ENCODE measurements around the gene SERPINB1. TPM values are rescaled to one million over a fixed set of nuclear protein-coding genes. Genes with fewer than 3 reads are reported as not detected.

The SERPINB1 gene
- total and polyA plus RNA-seq, 10 of the 15 experiments (the other 5 are each of a cell fraction or from before 2014, with no cell fraction given), result 0.45 to 2.4 (median 0.83) TPM

GRCh38 chr6:2871953-2872352 lies 30.3 kb upstream of the SERPINB1 start (continued):
- TF ChIP-seq WRNIP1 (IDR thresholded peaks at IDR 0.05; ENCODE audit: borderline replicate concordance, low read depth, low read length) (no peak), CREB1 (IDR thresholded peaks at IDR 0.05; ENCODE audit: low read depth) (no peak), BCL3 (IDR thresholded peaks at IDR 0.05; ENCODE audit: borderline replicate concordance, insufficient read depth, low read depth, low read length, poor library complexity, severe bottlenecking) (no peak)

DNA sequence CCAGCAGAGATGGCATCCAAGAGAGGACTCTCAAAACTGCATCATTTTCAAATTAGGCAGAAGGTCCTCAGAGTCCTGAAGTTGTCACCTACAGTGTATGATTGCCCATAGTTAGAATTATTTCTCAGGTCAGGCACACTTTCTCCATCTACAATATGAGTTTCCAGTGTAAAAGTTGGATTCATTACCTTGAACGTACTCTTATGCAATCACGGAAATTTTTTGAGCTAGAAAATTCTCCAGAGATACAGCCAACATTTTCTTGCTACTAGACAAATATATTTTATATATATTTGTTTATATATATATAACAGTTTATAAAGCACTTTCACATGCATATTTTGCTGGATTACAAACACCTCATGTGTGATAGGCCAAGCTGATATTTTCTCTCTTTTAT lies 29.4 kb upstream of the SERPINB1 start:
- Histone ChIP-seq H3K79me2 (ENCODE audit: control insufficient read depth, insufficient read depth, low read length) (no peaks in the 10 kb centered on the region), H3K27me3 (replicated peaks in 1 of 2; ENCODE audit: control insufficient read depth in 2 of 2, insufficient read depth in 2 of 2, low read length in 1 of 2) (no peaks in the 10 kb centered on the region), H2AFZ (ENCODE audit: control insufficient read depth, low read depth, low read length) (no peak overlapping the region), H3K4me3 (no peak overlapping the region), H3K9me3 (replicated peaks; ENCODE audit: control insufficient read depth, insufficient read depth, low read length) (peaks cover 20% of the 10 kb centered on the region), H4K20me1 (ENCODE audit: control insufficient read depth, insufficient read depth) (no peaks in the 10 kb centered on the region), H3K9ac (ENCODE audit: control insufficient read depth, insufficient read depth, low read length) (no peak overlapping the region), H3K4me1 (ENCODE audit: control insufficient read depth, insufficient read depth, low read length) (peaks cover 37% of the 10 kb centered on the region), H3K4me2 (ENCODE audit: control insufficient read depth, insufficient read depth) (no peak overlapping the region), H3K27ac (ENCODE audit: control insufficient read depth, insufficient read depth) (no peak overlapping the region), H3K36me3 (ENCODE audit: control insufficient read depth in 2 of 2, insufficient read depth in 2 of 2, low read length in 1 of 2) (no peaks in the 10 kb centered on the region)
- TF ChIP-seq FOS (IDR thresholded peaks at IDR 0.05; ENCODE audit: borderline replicate concordance, extremely low read depth, insufficient read length) (no peak), CHD2 (IDR thresholded peaks at IDR 0.05; ENCODE audit: borderline replicate concordance, low read depth, low read length) (no peak), GATAD2B (conservative IDR thresholded peaks at IDR 0.05; ENCODE audit: low read depth) (no peak), TAF1 (IDR thresholded peaks at IDR 0.05; ENCODE audit: borderline replicate concordance, low read depth, low read length) (no peak), BCL11A (IDR thresholded peaks at IDR 0.05; ENCODE audit: low read depth, low read length) (no peak), POLR2AphosphoS2 (IDR thresholded peaks at IDR 0.05; ENCODE audit: low read depth, low read length) (no peak), NFYB (IDR thresholded peaks at IDR 0.05; ENCODE audit: insufficient read depth, low read depth, low read length) (no peak), IKZF1 (conservative IDR thresholded peaks at IDR 0.05) (no peak), STAT1 (conservative IDR thresholded peaks at IDR 0.05) (no peak)
- TF ChIP-seq, protein P1, sequence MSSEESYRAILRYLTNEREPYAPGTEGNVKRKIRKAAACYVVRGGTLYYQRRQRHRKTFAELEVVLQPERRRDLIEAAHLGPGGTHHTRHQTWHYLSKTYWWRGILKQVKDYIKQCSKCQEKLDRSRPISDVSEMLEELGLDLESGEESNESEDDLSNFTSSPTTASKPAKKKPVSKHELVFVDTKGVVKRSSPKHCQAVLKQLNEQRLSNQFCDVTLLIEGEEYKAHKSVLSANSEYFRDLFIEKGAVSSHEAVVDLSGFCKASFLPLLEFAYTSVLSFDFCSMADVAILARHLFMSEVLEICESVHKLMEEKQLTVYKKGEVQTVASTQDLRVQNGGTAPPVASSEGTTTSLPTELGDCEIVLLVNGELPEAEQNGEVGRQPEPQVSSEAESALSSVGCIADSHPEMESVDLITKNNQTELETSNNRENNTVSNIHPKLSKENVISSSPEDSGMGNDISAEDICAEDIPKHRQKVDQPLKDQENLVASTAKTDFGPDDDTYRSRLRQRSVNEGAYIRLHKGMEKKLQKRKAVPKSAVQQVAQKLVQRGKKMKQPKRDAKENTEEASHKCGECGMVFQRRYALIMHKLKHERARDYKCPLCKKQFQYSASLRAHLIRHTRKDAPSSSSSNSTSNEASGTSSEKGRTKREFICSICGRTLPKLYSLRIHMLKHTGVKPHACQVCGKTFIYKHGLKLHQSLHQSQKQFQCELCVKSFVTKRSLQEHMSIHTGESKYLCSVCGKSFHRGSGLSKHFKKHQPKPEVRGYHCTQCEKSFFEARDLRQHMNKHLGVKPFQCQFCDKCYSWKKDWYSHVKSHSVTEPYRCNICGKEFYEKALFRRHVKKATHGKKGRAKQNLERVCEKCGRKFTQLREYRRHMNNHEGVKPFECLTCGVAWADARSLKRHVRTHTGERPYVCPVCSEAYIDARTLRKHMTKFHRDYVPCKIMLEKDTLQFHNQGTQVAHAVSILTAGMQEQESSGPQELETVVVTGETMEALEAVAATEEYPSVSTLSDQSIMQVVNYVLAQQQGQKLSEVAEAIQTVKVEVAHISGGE (CRISPR knock-in tag; IDR thresholded peaks at IDR 0.05), result no peak
- ATAC-seq (no peak), DNase-seq (ENCODE audit: low read depth, low spot score) (no peak), FAIRE-seq (no peak)
- WGBS (ENCODE audit: insufficient coverage, insufficient replicate concordance, low lambda C conversion rate, missing lambda C conversion rate), result 93% methylated on average over 2 of the region's 2 CpGs
- ChIA-PET SMC1A (ENCODE audit: uncharacterized antibody, unreplicated experiment) (interaction anchor here (1.1 to 2.6 kb wide), 5 partner anchors 8 to 24 kb away, joined by 3 to 10 read pairs (median 9); no protein-coding TSS in a partner anchor), POLR2A (interaction anchor here (1.0 to 8.3 kb wide), 4 partner anchors 13 to 27 kb away, joined by 4 to 108 read pairs (median 5); no protein-coding TSS in a partner anchor), CTCF (interaction anchor here (0.9 to 2.9 kb wide), 5 partner anchors 10 to 40 kb away, joined by 3 to 14 read pairs (median 4); no protein-coding TSS in a partner anchor), RAD21 (ENCODE audit: unreplicated experiment) (interaction anchor here (1.3 to 7.3 kb wide), 4 partner anchors 10 to 40 kb away, joined by 3 to 77 read pairs (median 6); no protein-coding TSS in a partner anchor)
- in situ Hi-C loops (cut with MboI), result no loop called here
- no TSS peak for BruUV-seq (replicated peaks)
- intact Hi-C loops (cut with micrococcal nuclease; ENCODE audit: unreplicated experiment), result no loop called here
